HG03175 (cell line): ENCODE results near the gene MRPL37.
"Not testable (repeated sequence)": the region's sequence is repeated elsewhere in the genome, so short reads cannot be mapped to it uniquely, and the experiment has no call there.

Experiments
- ATAC-seq: cut with Tn5 transposase; IDR thresholded peaks from one replicate; pipeline ENCODE4 v1.9.1; 2021; ENCODE audit warnings: mild to moderate bottlenecking, moderate library complexity; ENCODE audit not compliant: unreplicated experiment

Gene MRPL37

GRCh38 chr1:54218883-54219687, 19.1 kb downstream of the MRPL37 start:
- ATAC-seq, result no peak

- ATAC-seq, result no peak
Measured at GRCh38 chr1:54219688-54220003, 19.7 kb downstream of the MRPL37 start.

- no peak for ATAC-seq
Measured at GRCh38 chr1:54220004-54220811, 20.2 kb downstream of the MRPL37 start.

- no peak for ATAC-seq
Measured at GRCh38 chr1:54221113-54221834, 21.3 kb downstream of the MRPL37 start.

GRCh38 chr1:54221867-54222484, 22.0 kb downstream of the MRPL37 start:
- ATAC-seq, result no peak

GRCh38 chr1:54222711-54223110, 22.7 kb downstream of the MRPL37 start:
- no peak for ATAC-seq

GRCh38 chr1:54223441-54224202, 23.7 kb downstream of the MRPL37 start:
- ATAC-seq, result no peak

- ATAC-seq, result no peak
Measured at GRCh38 chr1:54224233-54224632, 24.3 kb downstream of the MRPL37 start.

GRCh38 chr1:54225378-54225777, 25.4 kb downstream of the MRPL37 start:
- ATAC-seq, result no peak

- ATAC-seq, result no peak
Measured at GRCh38 chr1:54225986-54226559, 26.1 kb downstream of the MRPL37 start.

GRCh38 chr1:54227091-54227602, 27.2 kb downstream of the MRPL37 start:
- no peak for ATAC-seq

- ATAC-seq, result no peak
Measured at GRCh38 chr1:54227891-54228310, 27.9 kb downstream of the MRPL37 start.

- ATAC-seq, result no peak
Measured at GRCh38 chr1:54228638-54229079, 28.7 kb downstream of the MRPL37 start.

GRCh38 chr1:54229281-54229891, 29.4 kb downstream of the MRPL37 start:
- ATAC-seq, result no peak

- no peak for ATAC-seq
Measured at GRCh38 chr1:54230507-54231339, 30.8 kb downstream of the MRPL37 start.

GRCh38 chr1:54233196-54233595, 33.2 kb downstream of the MRPL37 start:
- not testable (repeated sequence) for ATAC-seq

GRCh38 chr1:54234284-54234683, 34.3 kb downstream of the MRPL37 start:
- ATAC-seq, result no peak

GRCh38 chr1:54237586-54237985, 37.6 kb downstream of the MRPL37 start:
- no peak for ATAC-seq
